ENCODE data around the gene FBXL14. TPM values are rescaled to one million over a fixed set of nuclear protein-coding genes. Genes with fewer than 3 reads are reported as not detected.
A peak's percentile ranks its signal among the peaks of the same experiment; 100 is the strongest.

FBXL14 gene
- total RNA-seq, result 1 to 10 TPM; 4.5 to 7.9 (median 5.0) TPM
- 10 to 100 TPM in 1 of 3 donors, 1 to 10 TPM in 2; 2.9 to 13.8 (median 5.3) TPM for polyA plus RNA-seq
- long read RNA-seq, donor 1, partial matches to known transcripts, result 0 of 10 reads
- long read RNA-seq, donor 1, other reads (novel, unspliced or antisense), result 10 of 10 reads
- long read RNA-seq, donor 2, partial matches to known transcripts, result 0 of 16 reads
- long read RNA-seq, donor 2, other reads (novel, unspliced or antisense), result 15 of 16 reads

- Histone ChIP-seq H3K27ac (peak within 1 kb of the TSS; percentile 91), H3K4me1 (peaks cover 46% of the 10 kb centered on the region), H3K9me3 (no peaks in the 10 kb centered on the region), H3K4me3 (peak within 1 kb of the TSS; percentile 96), H3K27me3 (ENCODE audit: insufficient read depth in 3 of 3, low read length in 2 of 3) (no peaks in the 10 kb centered on the region), H3K36me3 (ENCODE audit: insufficient read depth in 1 of 2, low read depth in 1 of 2) (no peaks in the 10 kb centered on the region)
- DNase-seq (peak; percentile 92 to 95), ATAC-seq (peak; percentile 84 to 89 (median 85))
- intact Hi-C loops (cut with DNase I), result no loop called here
- 0% methylated on average over 19 to 115 of the region's 115 CpGs for WGBS, 3 donors
- TF ChIP-seq CTCF (IDR thresholded peaks at IDR 0.05), result no peak
Measured at GRCh38 chr12:1594261-1595025, at the start of gene FBXL14. Gene FBXL14 (minus strand): TSS chr12:1594581. CDS start chr12:1594066, 515 bp downstream.

DNA sequence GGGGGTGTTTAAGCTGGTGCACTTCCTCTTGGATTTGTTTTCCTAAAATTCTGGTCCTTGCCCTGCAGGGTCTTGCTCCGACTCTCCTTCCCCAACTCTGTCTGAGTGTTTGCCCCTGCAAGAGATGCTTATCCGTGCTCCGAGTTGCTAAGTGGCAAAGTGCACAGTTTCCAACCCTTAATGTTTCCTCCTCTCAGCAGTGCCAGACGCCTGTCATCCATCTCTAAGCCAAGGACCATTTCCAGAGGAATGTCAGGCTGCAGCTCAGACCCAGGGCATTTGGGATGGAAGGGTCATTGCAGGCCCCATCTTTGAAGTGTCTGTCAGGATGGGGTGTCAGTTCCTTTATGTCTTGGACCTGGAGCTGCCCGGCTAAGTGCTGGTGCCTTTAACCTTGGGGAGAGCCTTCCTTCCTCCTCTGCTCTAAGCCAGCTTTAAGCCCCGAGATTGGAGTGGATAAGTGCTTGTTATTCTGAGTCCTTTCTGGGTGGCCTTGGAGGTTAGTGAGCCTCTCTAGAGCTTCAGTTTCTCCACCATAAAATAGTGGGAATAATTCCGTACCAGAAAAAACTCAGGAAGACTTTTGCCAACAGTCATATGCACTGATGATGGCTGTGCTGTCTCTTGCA lies 49.6 kb upstream of the FBXL14 start:
- Histone ChIP-seq H3K9me3 (no peaks in the 10 kb centered on the region), H3K27me3 (ENCODE audit: insufficient read depth in 3 of 3, low read length in 2 of 3) (peaks cover 0 to 2% (median 0%) of the 10 kb centered on the region in 3 donors), H3K36me3 (ENCODE audit: insufficient read depth in 1 of 2, low read depth in 1 of 2) (no peaks in the 10 kb centered on the region), H3K4me3 (no peak overlapping the region), H3K27ac (no peak overlapping the region), H3K4me1 (peaks cover 9% of the 10 kb centered on the region)
- ATAC-seq (no peak), DNase-seq (no peak)
- TF ChIP-seq CTCF (IDR thresholded peaks at IDR 0.05), result no peak
- WGBS, 3 donors, result 51 to 56% (median 56%) methylated on average over 7 of the region's 7 CpGs
- intact Hi-C loops (cut with DNase I), result no loop called here

DNA sequence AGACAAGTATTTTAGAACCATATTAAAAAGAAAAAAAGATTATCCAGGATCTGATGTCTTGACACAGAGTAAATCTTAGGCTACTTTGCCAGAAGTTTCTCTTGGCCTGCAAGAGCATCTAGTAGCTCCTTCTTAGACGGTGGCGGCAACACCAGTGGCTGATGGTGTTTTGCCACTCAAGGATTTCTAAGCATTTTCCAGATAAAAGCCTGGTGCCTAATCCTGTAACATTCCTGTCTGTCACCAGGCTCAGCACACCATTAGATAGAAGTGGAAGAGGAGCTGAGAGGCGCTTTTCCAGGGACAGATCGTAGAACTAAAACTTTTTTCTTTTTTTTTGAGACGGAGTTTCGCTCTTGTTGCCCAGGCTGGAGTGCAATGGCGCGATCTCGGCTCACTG lies 48.7 kb upstream of the FBXL14 start:
- TF ChIP-seq CTCF (IDR thresholded peaks at IDR 0.05), result no peak
- Histone ChIP-seq H3K36me3 (ENCODE audit: insufficient read depth in 1 of 2, low read depth in 1 of 2) (no peaks in the 10 kb centered on the region), H3K4me3 (no peak overlapping the region), H3K9me3 (no peaks in the 10 kb centered on the region), H3K4me1 (peaks cover 9% of the 10 kb centered on the region), H3K27me3 (ENCODE audit: insufficient read depth in 3 of 3, low read length in 2 of 3) (no peaks in the 10 kb centered on the region), H3K27ac (no peak overlapping the region)
- ATAC-seq, result no peak
- intact Hi-C loops (cut with DNase I), result no loop called here
- DNase-seq, result no peak
- WGBS, 3 donors, result 91 to 94% (median 92%) methylated on average over 9 of the region's 9 CpGs

DNA sequence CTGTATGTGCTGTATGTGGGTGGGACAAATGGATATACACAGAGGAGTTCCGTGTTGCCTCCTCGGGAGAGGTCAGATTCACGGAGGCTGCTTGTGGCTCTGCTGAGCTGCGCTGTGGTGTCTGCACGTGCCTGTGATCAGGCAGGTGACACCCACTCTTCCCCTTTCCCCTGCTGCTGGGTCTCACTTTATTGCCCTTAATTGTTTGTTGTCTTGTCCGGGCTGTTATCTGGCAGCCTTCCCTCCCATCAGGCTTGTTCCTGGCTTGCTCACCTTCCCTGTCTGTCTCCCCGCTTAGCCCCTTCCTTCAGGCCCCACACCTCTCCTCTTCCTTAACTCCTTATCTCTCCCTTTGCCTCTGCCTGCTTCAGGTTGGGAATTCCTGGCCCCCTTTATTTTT lies 48.1 kb upstream of the FBXL14 start:
- no peak overlapping the region for H3K4me3 ChIP-seq
- DNase-seq, result no peak
- 83 to 88% (median 85%) methylated on average over 7 of the region's 7 CpGs for WGBS, 3 donors
- H3K9me3 ChIP-seq, result no peaks in the 10 kb centered on the region
- H3K27me3 ChIP-seq (ENCODE audit: insufficient read depth in 3 of 3, low read length in 2 of 3), result no peaks in the 10 kb centered on the region
- no peak for TF ChIP-seq CTCF (IDR thresholded peaks at IDR 0.05)
- peaks cover 9% of the 10 kb centered on the region for H3K4me1 ChIP-seq
- H3K36me3 ChIP-seq (ENCODE audit: insufficient read depth in 1 of 2, low read depth in 1 of 2), result no peaks in the 10 kb centered on the region
- ATAC-seq, result no peak
- no peak overlapping the region for H3K27ac ChIP-seq
- intact Hi-C loops (cut with DNase I), result no loop called here

Data from psoas muscle (tissue), 8 donors.